Activated CD4-positive, CD25-positive, alpha-beta regulatory T cell treated with anti-CD3 and anti-CD28 coated beads, Interleukin-2, amount 50 U/mL, for 16 hours (primary cell): ENCODE results near the gene KCNAB1.
"Not testable (repeated sequence)": the region's sequence is repeated elsewhere in the genome, so short reads cannot be mapped to it uniquely, and the experiment has no call there.

Experiments used
- DNase-seq: peaks from one replicate; pipeline ENCODE4 v3.0.0-alpha.2; 2020; ENCODE audit warnings: low read depth, low spot score

The KCNAB1 gene

GRCh38 chr3:156137397-156137796 lies 17.0 kb downstream of the KCNAB1 start:
- not testable (repeated sequence) for DNase-seq

- no peak for DNase-seq
Observed at GRCh38 chr3:156140001-156140595, 19.7 kb downstream of the KCNAB1 start.

GRCh38 chr3:156142702-156143101 lies 22.3 kb downstream of the KCNAB1 start:
- no peak for DNase-seq

- no peak for DNase-seq
Observed at GRCh38 chr3:156143136-156143535, 22.8 kb downstream of the KCNAB1 start.

- no peak for DNase-seq
Observed at GRCh38 chr3:156144060-156144459, 23.7 kb downstream of the KCNAB1 start.

GRCh38 chr3:156145866-156146265 lies 25.5 kb downstream of the KCNAB1 start:
- no peak for DNase-seq

GRCh38 chr3:156148345-156148945 lies 28.1 kb downstream of the KCNAB1 start:
- no peak for DNase-seq

- DNase-seq = no peak
Observed at GRCh38 chr3:156148946-156149381, 28.6 kb downstream of the KCNAB1 start.

- no peak for DNase-seq
Observed at GRCh38 chr3:156149876-156150275, 29.5 kb downstream of the KCNAB1 start.

- DNase-seq = no peak
Observed at GRCh38 chr3:156150434-156151066, 30.2 kb downstream of the KCNAB1 start.

GRCh38 chr3:156151824-156152428 lies 31.5 kb downstream of the KCNAB1 start:
- peak; percentile 5 for DNase-seq

- DNase-seq = no peak
Observed at GRCh38 chr3:156158656-156159295, 38.4 kb downstream of the KCNAB1 start.

- DNase-seq = no peak
Observed at GRCh38 chr3:156160647-156161046, 40.3 kb downstream of the KCNAB1 start.

GRCh38 chr3:156161172-156161571 lies 40.8 kb downstream of the KCNAB1 start:
- DNase-seq = no peak

- no peak for DNase-seq
Observed at GRCh38 chr3:156163848-156164247, 43.5 kb downstream of the KCNAB1 start.

- DNase-seq = no peak
Observed at GRCh38 chr3:156166808-156167207, 46.4 kb downstream of the KCNAB1 start.

- DNase-seq = no peak
Observed at GRCh38 chr3:156170571-156170970, 50.2 kb downstream of the KCNAB1 start.

GRCh38 chr3:156171281-156172267 lies 51.2 kb downstream of the KCNAB1 start:
- DNase-seq = no peak

GRCh38 chr3:156172536-156172935 lies 52.2 kb downstream of the KCNAB1 start:
- DNase-seq = no peak

GRCh38 chr3:156174229-156174847 lies 54.0 kb downstream of the KCNAB1 start:
- no peak for DNase-seq

GRCh38 chr3:156175570-156175969 lies 55.2 kb downstream of the KCNAB1 start:
- no peak for DNase-seq
